Endodermal cell (in vitro differentiated cells): ENCODE data around the gene UNC5CL. TPM values are rescaled to one million over a fixed set of nuclear protein-coding genes. Genes with fewer than 3 reads are reported as not detected.

Experiments used
- DNase-seq: peaks from one replicate; pipeline ENCODE4 v3.0.0-alpha.2; 2017
- H3K27ac ChIP-seq: 2 replicates; pipeline ENCODE4 v1.5.1; 2013; ENCODE audit warnings: mild to moderate bottlenecking, low read depth, low read length, moderate library complexity
- H3K27me3 ChIP-seq: 2 replicates; pipeline ENCODE4 v1.6.1; 2013; ENCODE audit warnings: mild to moderate bottlenecking, low read length, moderate library complexity; ENCODE audit not compliant: insufficient read depth, control insufficient read depth, poor library complexity, severe bottlenecking
- H3K36me3 ChIP-seq: 2 replicates; pipeline ENCODE4 v1.7.0; 2013; ENCODE audit warnings: mild to moderate bottlenecking, low read length, moderate library complexity; ENCODE audit not compliant: control insufficient read depth, insufficient read depth
- H3K4me1 ChIP-seq: one replicate; pipeline ENCODE4 v1.7.0; 2013; ENCODE audit warnings: low read length; ENCODE audit not compliant: control insufficient read depth, insufficient read depth
- H3K4me3 ChIP-seq: 2 replicates; pipeline ENCODE4 v1.5.1; 2013; ENCODE audit warnings: mild to moderate bottlenecking, low read length, moderate library complexity
- H3K9ac ChIP-seq: 2 replicates; pipeline ENCODE4 v1.6.1; 2013; ENCODE audit warnings: mild to moderate bottlenecking, low read length, moderate library complexity; ENCODE audit not compliant: poor library complexity, severe bottlenecking; ENCODE audit errors: extremely low read depth
- H3K9me3 ChIP-seq: 2 replicates; pipeline ENCODE4 v1.6.1; 2013; ENCODE audit warnings: mild to moderate bottlenecking, low read length, moderate library complexity; ENCODE audit not compliant: control insufficient read depth
- H3K27ac Mint-ChIP-seq: 2 replicates; pipeline ENCODE4 v1.8.0; 2020; ENCODE audit warnings: mixed read lengths
- H3K27me3 Mint-ChIP-seq: 2 replicates; pipeline ENCODE4 v1.8.0; 2021; ENCODE audit warnings: mild to moderate bottlenecking, mixed read lengths; ENCODE audit not compliant: insufficient read depth
- H3K36me3 Mint-ChIP-seq: 2 replicates; pipeline ENCODE4 v1.8.0; 2020; ENCODE audit warnings: low read depth, mixed read lengths
- H3K4me1 Mint-ChIP-seq: 2 replicates; pipeline ENCODE4 v1.8.0; 2020; ENCODE audit warnings: mixed read lengths
- H3K4me3 Mint-ChIP-seq: 2 replicates; pipeline ENCODE4 v1.8.0; 2020; ENCODE audit warnings: mild to moderate bottlenecking, moderate library complexity, mixed read lengths
- H3K9me3 Mint-ChIP-seq: 2 replicates; pipeline ENCODE4 v1.8.0; 2020; ENCODE audit warnings: mild to moderate bottlenecking, mixed read lengths
- WGBS, 2 experiments: methylation state at CpG; one replicate each; pipeline versions ENCODE4 v1.1.5 to v1.1.7; 2013; ENCODE audit warnings: missing lambda C conversion rate in 2 of 2, mixed read lengths in 1 of 2; ENCODE audit not compliant: insufficient coverage in 1 of 2, insufficient read length in 1 of 2; 5-methylcytosine and 5-hydroxymethylcytosine counted together
- total RNA-seq, 2 donors: library from RNA; stranded (reverse); fragmentation: NEBNext Ultra II Directional in 1 of 2; extraction: Animal tissue kit (Norgen Biotek cat#: 25700) in 1 of 2; gene quantifications; 2 replicates in 1 of 2; 3 replicates in 1 of 2; pipeline ENCODE4 v1.2.1, GENCODE V29; 2021
- TF ChIP-seq, protein P1 (sequence below): fragments of 200-600 bp; sonication (generic); conservative IDR thresholded peaks from 2 replicates; pipeline ENCODE4 v1.5.0; 2021; ENCODE audit warnings: antibody characterized with exemption, mild to moderate bottlenecking

Gene UNC5CL
- total RNA-seq, 2 donors from 2014 or later = 3.8 to 4.7 TPM

DNA sequence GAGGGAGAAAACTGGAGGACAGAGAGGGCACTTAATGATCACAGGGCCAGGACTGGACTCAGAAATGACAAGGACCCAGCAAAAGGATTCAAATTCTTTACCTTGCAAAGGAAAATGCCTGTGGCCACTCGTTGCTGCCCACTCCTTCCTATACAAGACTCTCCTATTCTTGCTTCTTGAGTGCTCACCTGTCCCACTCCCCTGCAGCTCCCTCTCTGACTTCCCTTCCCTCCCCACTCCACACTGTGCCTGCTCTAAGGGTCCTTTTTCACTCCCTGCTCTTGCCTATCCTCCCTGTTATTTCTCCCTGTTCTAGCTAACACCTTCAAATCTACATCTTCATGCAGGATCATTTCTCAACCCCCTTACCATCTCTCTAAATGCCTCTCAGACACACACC lies 56.1 kb downstream of the UNC5CL start:
- Histone ChIP-seq H3K27me3 (no peaks in the 10 kb centered on the region), H3K9ac (no peak overlapping the region), H3K9me3 (no peaks in the 10 kb centered on the region), H3K4me3 (no peak overlapping the region), H3K27ac (no peak overlapping the region), H3K36me3 (no peaks in the 10 kb centered on the region), H3K4me1 (peaks cover 3% of the 10 kb centered on the region)
- Mint-ChIP-seq H3K9me3 (no peaks in the 10 kb centered on the region), H3K4me3 (no peak overlapping the region), H3K27me3 (no peaks in the 10 kb centered on the region), H3K36me3 (no peaks in the 10 kb centered on the region), H3K27ac (no peak overlapping the region), H3K4me1 (peaks cover 16% of the 10 kb centered on the region)
- DNase-seq = no peak
- TF ChIP-seq, protein P1, sequence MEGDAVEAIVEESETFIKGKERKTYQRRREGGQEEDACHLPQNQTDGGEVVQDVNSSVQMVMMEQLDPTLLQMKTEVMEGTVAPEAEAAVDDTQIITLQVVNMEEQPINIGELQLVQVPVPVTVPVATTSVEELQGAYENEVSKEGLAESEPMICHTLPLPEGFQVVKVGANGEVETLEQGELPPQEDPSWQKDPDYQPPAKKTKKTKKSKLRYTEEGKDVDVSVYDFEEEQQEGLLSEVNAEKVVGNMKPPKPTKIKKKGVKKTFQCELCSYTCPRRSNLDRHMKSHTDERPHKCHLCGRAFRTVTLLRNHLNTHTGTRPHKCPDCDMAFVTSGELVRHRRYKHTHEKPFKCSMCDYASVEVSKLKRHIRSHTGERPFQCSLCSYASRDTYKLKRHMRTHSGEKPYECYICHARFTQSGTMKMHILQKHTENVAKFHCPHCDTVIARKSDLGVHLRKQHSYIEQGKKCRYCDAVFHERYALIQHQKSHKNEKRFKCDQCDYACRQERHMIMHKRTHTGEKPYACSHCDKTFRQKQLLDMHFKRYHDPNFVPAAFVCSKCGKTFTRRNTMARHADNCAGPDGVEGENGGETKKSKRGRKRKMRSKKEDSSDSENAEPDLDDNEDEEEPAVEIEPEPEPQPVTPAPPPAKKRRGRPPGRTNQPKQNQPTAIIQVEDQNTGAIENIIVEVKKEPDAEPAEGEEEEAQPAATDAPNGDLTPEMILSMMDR = no peak
- 38 to 58% methylated on average over 1 of the region's 1 CpG for WGBS, 2 experiments

DNA sequence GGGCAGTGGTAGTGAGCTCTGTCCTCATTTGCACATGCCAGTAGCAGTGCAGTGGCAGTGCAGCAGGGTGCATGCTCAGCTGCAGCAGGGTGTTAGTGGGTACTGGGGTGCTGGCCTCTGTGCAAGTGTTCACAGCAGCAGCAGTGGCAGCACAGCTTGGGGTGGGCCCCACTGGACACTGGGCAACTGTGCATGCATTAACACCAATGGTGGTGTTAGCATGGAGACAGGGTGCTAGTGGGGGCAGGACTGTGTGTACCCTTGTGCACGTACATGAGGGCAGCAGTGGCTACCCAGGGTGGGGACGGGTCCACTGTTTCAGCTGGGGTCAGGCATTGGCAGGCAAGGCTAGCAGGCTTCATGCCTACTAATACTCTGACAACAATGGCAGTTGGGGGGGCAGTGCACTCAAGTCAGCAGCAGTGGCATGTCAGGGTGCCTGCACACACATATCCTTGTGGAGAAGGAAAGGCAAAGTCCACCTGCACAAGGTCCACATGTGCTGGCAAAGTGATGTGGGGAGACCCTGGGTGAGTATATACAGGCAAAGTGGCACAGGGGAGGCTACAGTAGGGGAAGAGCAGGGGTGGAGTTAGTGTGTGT lies 60.2 kb downstream of the UNC5CL start:
- Mint-ChIP-seq H3K27ac (no peak overlapping the region), H3K4me1 (peaks cover 18% of the 10 kb centered on the region), H3K27me3 (peaks cover 6% of the 10 kb centered on the region), H3K4me3 (no peak overlapping the region), H3K9me3 (peaks cover 9% of the 10 kb centered on the region), H3K36me3 (no peaks in the 10 kb centered on the region)
- TF ChIP-seq, protein P1 = no peak
- H3K9ac ChIP-seq = no peak overlapping the region
- no peaks in the 10 kb centered on the region for H3K9me3 ChIP-seq
- no peak for DNase-seq
- H3K27ac ChIP-seq = no peak overlapping the region
- H3K4me1 ChIP-seq = peaks cover 3% of the 10 kb centered on the region
- 79 to 91% methylated on average over 2 of the region's 2 CpGs for WGBS, 2 experiments
- H3K36me3 ChIP-seq = no peaks in the 10 kb centered on the region
- no peak overlapping the region for H3K4me3 ChIP-seq
- H3K27me3 ChIP-seq = no peaks in the 10 kb centered on the region

DNA sequence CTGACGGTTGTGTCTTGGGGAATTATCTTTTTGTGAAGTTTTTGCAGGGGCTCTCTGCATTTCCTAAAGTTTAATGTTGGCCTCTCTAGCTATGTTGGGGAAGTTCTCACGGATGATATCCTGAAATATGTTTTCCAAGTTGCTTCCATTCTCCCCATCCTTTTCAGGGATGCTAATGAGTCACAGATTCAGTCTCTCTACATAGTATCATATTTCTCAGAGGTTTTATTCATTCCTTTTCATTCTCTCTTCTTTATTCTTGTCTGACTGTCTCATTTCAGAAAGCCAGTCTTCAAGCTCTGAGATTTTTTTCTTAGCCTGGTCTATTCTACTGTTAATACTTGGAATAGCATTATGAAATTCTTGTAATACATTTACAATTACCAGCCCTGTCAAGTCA lies 61.3 kb downstream of the UNC5CL start:
- no peaks in the 10 kb centered on the region for H3K36me3 ChIP-seq
- peaks cover under 1% of the 10 kb centered on the region for H3K9me3 ChIP-seq
- H3K27me3 Mint-ChIP-seq = peaks cover 6% of the 10 kb centered on the region
- TF ChIP-seq, protein P1 = no peak
- peaks cover 3% of the 10 kb centered on the region for H3K4me1 ChIP-seq
- DNase-seq = no peak
- H3K27ac Mint-ChIP-seq = no peak overlapping the region
- H3K27ac ChIP-seq = no peak overlapping the region
- no peaks in the 10 kb centered on the region for H3K36me3 Mint-ChIP-seq
- no peak overlapping the region for H3K4me3 Mint-ChIP-seq
- peaks cover 12% of the 10 kb centered on the region for H3K4me1 Mint-ChIP-seq
- no peak overlapping the region for H3K9ac ChIP-seq
- no peak overlapping the region for H3K4me3 ChIP-seq
- 93 to 100% methylated on average over 1 to 2 of the region's 2 CpGs for WGBS, 2 experiments
- H3K9me3 Mint-ChIP-seq = peaks cover 10% of the 10 kb centered on the region
- H3K27me3 ChIP-seq = no peaks in the 10 kb centered on the region
